MCF 10A (cell line): ENCODE results near the gene GPR143. TPM values are rescaled to one million over a fixed set of nuclear protein-coding genes. Genes with fewer than 3 reads are reported as not detected.
A peak's percentile ranks its signal among the peaks of the same experiment; 100 is the strongest.

ENCODE experiments used
- BruUV-seq: library from RNA; stranded (reverse); fragments of 400-500 nt; replicated peaks from 2 replicates; lab custom pipeline; 2021; lab: Mats Ljungman, UMichigan
- CTCF ChIA-PET: fragments of 300-600 bp; sonication (Branson Sonifier 250); formaldehyde crosslinking; extraction: SDS; loops from one replicate; lab custom pipeline; 2021; ENCODE audit warnings: antibody characterized with exemption, inconsistent platforms; lab: Yijun Ruan, JAX
- POLR2A ChIA-PET: fragments of 300-600, 350-650 bp; sonication (Branson Sonifier 250); formaldehyde crosslinking; extraction: SDS; loops from one replicate; lab custom pipeline; 2020; ENCODE audit warnings: antibody characterized with exemption, inconsistent platforms; lab: Yijun Ruan, JAX
- DNase-seq: peaks from one replicate; pipeline ENCODE4 v3.0.0-alpha.2; 2018; ENCODE audit not compliant: unreplicated experiment
- H3K27ac Mint-ChIP-seq: one replicate; pipeline ENCODE4 v1.8.0; 2022; ENCODE audit warnings: mild to moderate bottlenecking, low read depth, mixed read lengths; ENCODE audit not compliant: unreplicated experiment
- H3K27me3 Mint-ChIP-seq: one replicate; pipeline ENCODE4 v1.8.0; 2022; ENCODE audit warnings: mixed read lengths; ENCODE audit not compliant: insufficient read depth, unreplicated experiment
- H3K36me3 Mint-ChIP-seq: one replicate; pipeline ENCODE4 v1.8.0; 2022; ENCODE audit warnings: mild to moderate bottlenecking, moderate library complexity, mixed read lengths; ENCODE audit not compliant: insufficient read depth, unreplicated experiment
- H3K4me1 Mint-ChIP-seq: one replicate; pipeline ENCODE4 v1.8.0; 2022; ENCODE audit warnings: mixed read lengths; ENCODE audit not compliant: insufficient read depth, unreplicated experiment
- H3K4me3 Mint-ChIP-seq: one replicate; pipeline ENCODE4 v1.8.0; 2022; ENCODE audit warnings: mild to moderate bottlenecking, moderate library complexity, mixed read lengths; ENCODE audit not compliant: unreplicated experiment
- H3K9me3 Mint-ChIP-seq: one replicate; pipeline ENCODE4 v1.8.0; 2022; ENCODE audit warnings: mixed read lengths; ENCODE audit not compliant: unreplicated experiment
- CTCF ChIP-seq: fragments of 200-600 bp; IDR thresholded peaks from one replicate; pipeline ENCODE4 v1.8.0; 2022; ENCODE audit warnings: antibody characterized with exemption, mild to moderate bottlenecking; ENCODE audit not compliant: unreplicated experiment
- intact Hi-C: fragments of 100-400 bp; cut with micrococcal nuclease; formaldehyde crosslinking; loops from 2 replicates; pipeline ENCODE4 v1.14.1; 2022
- total RNA-seq: library from RNA; stranded (reverse); gene quantifications from 2 replicates; pipeline ENCODE4 v1.2.3, GENCODE V29; 2022

Gene GPR143
- total RNA-seq, 1 experiment from 2014 or later, result 0.77 TPM

GRCh38 chrX:9790866-9791265 lies 25.2 kb upstream of the GPR143 start:
- no peak for DNase-seq
- BruUV-seq, result no TSS peak
- CTCF ChIA-PET, result interaction anchor here (0.6 to 1.2 kb wide), 2 partner anchors 9 to 92 kb away, joined by 3 read pairs; no protein-coding TSS in a partner anchor
- no peaks in the 10 kb centered on the region for H3K36me3 Mint-ChIP-seq
- TF ChIP-seq CTCF, result no peak
- no peak overlapping the region for H3K4me3 Mint-ChIP-seq
- POLR2A ChIA-PET, result no interaction called here
- intact Hi-C loops, result no loop called here
- peaks cover 11% of the 10 kb centered on the region for H3K27me3 Mint-ChIP-seq
- no peaks in the 10 kb centered on the region for H3K4me1 Mint-ChIP-seq
- peaks cover 10% of the 10 kb centered on the region for H3K9me3 Mint-ChIP-seq
- H3K27ac Mint-ChIP-seq, result no peak overlapping the region

GRCh38 chrX:9789555-9789954 lies 23.9 kb upstream of the GPR143 start:
- intact Hi-C loops, result no loop called here
- no TSS peak for BruUV-seq
- DNase-seq, result no peak
- H3K4me1 Mint-ChIP-seq, result no peaks in the 10 kb centered on the region
- H3K36me3 Mint-ChIP-seq, result no peaks in the 10 kb centered on the region
- no peak overlapping the region for H3K27ac Mint-ChIP-seq
- TF ChIP-seq CTCF, result no peak
- CTCF ChIA-PET, result interaction anchor here (0.6 to 1.2 kb wide), 2 partner anchors 93 to 116 kb away, joined by 3 read pairs; no protein-coding TSS in a partner anchor
- H3K4me3 Mint-ChIP-seq, result no peak overlapping the region
- POLR2A ChIA-PET, result interaction anchor here (0.5 kb wide), 1 partner anchor 9 kb away, joined by 3 read pairs; no protein-coding TSS in a partner anchor
- H3K9me3 Mint-ChIP-seq, result no peaks in the 10 kb centered on the region
- H3K27me3 Mint-ChIP-seq, result no peaks in the 10 kb centered on the region

- H3K4me3 Mint-ChIP-seq, result no peak overlapping the region
- intact Hi-C loops, result no loop called here
- H3K27ac Mint-ChIP-seq, result no peak overlapping the region
- ChIA-PET POLR2A (interaction anchor here (0.5 kb wide), 1 partner anchor 10 kb away, joined by 3 read pairs; no protein-coding TSS in a partner anchor), CTCF (no interaction called here)
- TF ChIP-seq CTCF, result no peak
- peak; percentile 53 for DNase-seq
- H3K36me3 Mint-ChIP-seq, result no peaks in the 10 kb centered on the region
- H3K9me3 Mint-ChIP-seq, result no peaks in the 10 kb centered on the region
- H3K27me3 Mint-ChIP-seq, result no peaks in the 10 kb centered on the region
- no TSS peak for BruUV-seq
- H3K4me1 Mint-ChIP-seq, result no peaks in the 10 kb centered on the region
These were observed 23.3 kb upstream of the GPR143 start for GRCh38 chrX:9788911-9789310.

- Mint-ChIP-seq H3K4me3 (peak overlapping the region; percentile 63), H3K4me1 (no peaks in the 10 kb centered on the region), H3K27ac (no peak overlapping the region), H3K27me3 (no peaks in the 10 kb centered on the region), H3K9me3 (no peaks in the 10 kb centered on the region), H3K36me3 (no peaks in the 10 kb centered on the region)
- no peak for DNase-seq
- POLR2A ChIA-PET, result no interaction called here
- intact Hi-C loops, result no loop called here
- no peak for TF ChIP-seq CTCF
- TSS peak; percentile 33 for BruUV-seq
- CTCF ChIA-PET, result no interaction called here
These were observed 21.4 kb upstream of the GPR143 start for GRCh38 chrX:9786798-9787635.
